Glutamatergic neuron (in vitro differentiated cells): ENCODE results near the gene ASB4. TPM values are rescaled to one million over a fixed set of nuclear protein-coding genes. Genes with fewer than 3 reads are reported as not detected.
A peak's percentile ranks its signal among the peaks of the same experiment; 100 is the strongest.

Experiments used
- DNase-seq: peaks from one replicate; pipeline ENCODE4 v3.0.0; 2022
- H3K27ac Mint-ChIP-seq: one replicate; pipeline ENCODE4 v1.8.0; 2020; ENCODE audit warnings: mild to moderate bottlenecking, mixed read lengths, inconsistent platforms; ENCODE audit not compliant: unreplicated experiment
- H3K27me3 Mint-ChIP-seq: one replicate; pipeline ENCODE4 v1.8.0; 2020; ENCODE audit warnings: mild to moderate bottlenecking, moderate library complexity, mixed read lengths, inconsistent platforms; ENCODE audit not compliant: unreplicated experiment
- H3K36me3 Mint-ChIP-seq: one replicate; pipeline ENCODE4 v1.8.0; 2020; ENCODE audit warnings: mild to moderate bottlenecking, mixed read lengths, inconsistent platforms; ENCODE audit not compliant: unreplicated experiment
- H3K4me1 Mint-ChIP-seq: one replicate; pipeline ENCODE4 v1.8.0; 2020; ENCODE audit warnings: mild to moderate bottlenecking, low read depth, mixed read lengths, inconsistent platforms; ENCODE audit not compliant: unreplicated experiment
- H3K4me3 Mint-ChIP-seq: one replicate; pipeline ENCODE4 v1.8.0; 2020; ENCODE audit warnings: mild to moderate bottlenecking, mixed read lengths, inconsistent platforms; ENCODE audit not compliant: unreplicated experiment
- H3K9me3 Mint-ChIP-seq: one replicate; pipeline ENCODE4 v1.8.0; 2020; ENCODE audit warnings: mild to moderate bottlenecking, moderate library complexity, mixed read lengths, inconsistent platforms; ENCODE audit not compliant: unreplicated experiment
- CTCF ChIP-seq: fragments of 200-600 bp; sonication (generic); IDR thresholded peaks from one replicate; pipeline ENCODE4 v1.5.0; 2021; ENCODE audit not compliant: partially characterized antibody, unreplicated experiment
- total RNA-seq: library from RNA; stranded (reverse); fragmentation: NEBNext Ultra II Directional; extraction: Animal tissue kit (Norgen Biotek cat#: 25700); gene quantifications from one replicate; pipeline ENCODE4 v1.2.1, GENCODE V29; 2021; ENCODE audit not compliant: unreplicated experiment

ASB4 gene
- total RNA-seq, 1 donor from 2014 or later, result not detected

DNA sequence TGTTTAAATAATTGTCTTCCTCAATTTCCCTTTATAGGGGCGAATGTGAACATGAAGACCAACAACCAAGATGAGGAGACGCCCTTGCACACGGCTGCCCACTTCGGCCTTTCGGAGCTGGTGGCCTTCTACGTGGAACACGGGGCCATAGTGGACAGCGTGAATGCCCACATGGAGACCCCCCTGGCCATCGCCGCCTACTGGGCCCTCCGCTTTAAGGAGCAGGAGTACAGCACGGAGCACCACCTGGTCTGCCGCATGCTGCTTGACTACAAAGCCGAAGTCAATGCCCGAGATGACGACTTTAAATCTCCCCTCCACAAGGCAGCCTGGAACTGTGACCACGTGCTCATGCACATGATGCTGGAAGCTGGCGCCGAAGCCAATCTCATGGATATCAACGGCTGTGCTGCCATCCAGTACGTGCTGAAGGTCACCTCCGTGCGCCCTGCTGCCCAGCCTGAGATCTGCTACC is 42.1 kb downstream of the ASB4 start:
- Mint-ChIP-seq H3K4me3 (no peak overlapping the region), H3K4me1 (peaks cover 4% of the 10 kb centered on the region), H3K36me3 (no peaks in the 10 kb centered on the region), H3K27me3 (no peaks in the 10 kb centered on the region), H3K27ac (no peak overlapping the region), H3K9me3 (no peaks in the 10 kb centered on the region)
- no peak for DNase-seq
- peak; percentile 33 for TF ChIP-seq CTCF

DNA sequence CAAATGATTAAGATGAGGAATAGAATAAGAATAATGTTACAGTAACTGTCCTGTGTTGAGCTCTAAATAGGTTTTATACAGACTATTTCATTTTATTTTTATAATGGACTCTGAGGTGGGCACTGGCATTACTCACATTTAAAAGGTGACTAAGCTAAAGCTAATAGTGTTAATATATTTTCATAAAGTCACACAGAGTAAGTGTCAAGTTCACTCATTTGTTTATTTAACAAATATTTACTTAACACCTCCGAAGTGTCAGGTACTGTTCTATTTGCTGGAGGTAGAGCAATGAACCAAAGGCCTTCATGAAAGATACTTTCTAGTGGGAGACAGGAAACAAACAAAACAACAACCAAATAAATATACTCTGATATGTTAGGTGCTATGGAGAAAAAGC is 44.0 kb downstream of the ASB4 start:
- no peaks in the 10 kb centered on the region for H3K27me3 Mint-ChIP-seq
- no peaks in the 10 kb centered on the region for H3K9me3 Mint-ChIP-seq
- no peaks in the 10 kb centered on the region for H3K36me3 Mint-ChIP-seq
- H3K27ac Mint-ChIP-seq, result no peak overlapping the region
- H3K4me1 Mint-ChIP-seq, result peaks cover 7% of the 10 kb centered on the region
- no peak for DNase-seq
- TF ChIP-seq CTCF, result no peak
- H3K4me3 Mint-ChIP-seq, result no peak overlapping the region

GRCh38 chr7:95530881-95531280 is 45.1 kb downstream of the ASB4 start:
- H3K27me3 Mint-ChIP-seq, result no peaks in the 10 kb centered on the region
- peaks cover 5% of the 10 kb centered on the region for H3K4me1 Mint-ChIP-seq

GRCh38 chr7:95531605-95532219 is 46.0 kb downstream of the ASB4 start:
- H3K36me3 Mint-ChIP-seq, result no peaks in the 10 kb centered on the region
- no peak for DNase-seq
- H3K27ac Mint-ChIP-seq, result no peak overlapping the region

More at GRCh38 chr7:95530881-95531280, 45.1 kb downstream of the ASB4 start:
- no peak overlapping the region for H3K27ac Mint-ChIP-seq
- H3K4me3 Mint-ChIP-seq, result no peak overlapping the region
- H3K9me3 Mint-ChIP-seq, result no peaks in the 10 kb centered on the region
- no peaks in the 10 kb centered on the region for H3K36me3 Mint-ChIP-seq
- no peak for TF ChIP-seq CTCF
- DNase-seq, result no peak

More at GRCh38 chr7:95531605-95532219, 46.0 kb downstream of the ASB4 start:
- Mint-ChIP-seq H3K4me1 (peaks cover 5% of the 10 kb centered on the region), H3K9me3 (no peaks in the 10 kb centered on the region), H3K4me3 (no peak overlapping the region), H3K27me3 (no peaks in the 10 kb centered on the region)
- no peak for TF ChIP-seq CTCF
